NCI-H146 treated with DMSO at 0.1 percent for 48 hours (cell line): Measurements from ENCODE around the gene CDH13.

Experiments used
- DNase-seq: peaks from one replicate; lab custom pipeline; 2025; ENCODE audit not compliant: unreplicated experiment; lab: John Stamatoyannopoulos, UW

CDH13 gene

DNA sequence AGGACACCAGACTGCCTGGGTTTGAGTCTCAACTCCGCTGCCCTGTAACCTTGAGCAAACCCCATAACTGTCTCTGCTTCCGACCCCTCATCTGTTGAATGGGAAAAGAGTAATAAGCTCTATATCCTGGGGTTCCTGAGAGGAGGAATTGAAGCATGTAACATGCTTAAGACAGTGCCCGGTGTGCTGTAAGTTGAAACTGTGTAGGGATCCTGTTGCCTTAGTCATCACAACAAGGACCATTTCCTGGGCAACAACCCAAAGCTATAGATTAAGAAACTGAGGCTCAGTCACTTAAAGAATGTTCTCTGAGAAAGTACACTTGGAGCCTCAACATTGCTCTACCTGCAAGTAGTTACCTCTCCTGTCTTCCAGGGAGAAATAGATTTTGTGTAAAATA lies 23.0 kb downstream of the CDH13 start:
- no peak for DNase-seq

DNA sequence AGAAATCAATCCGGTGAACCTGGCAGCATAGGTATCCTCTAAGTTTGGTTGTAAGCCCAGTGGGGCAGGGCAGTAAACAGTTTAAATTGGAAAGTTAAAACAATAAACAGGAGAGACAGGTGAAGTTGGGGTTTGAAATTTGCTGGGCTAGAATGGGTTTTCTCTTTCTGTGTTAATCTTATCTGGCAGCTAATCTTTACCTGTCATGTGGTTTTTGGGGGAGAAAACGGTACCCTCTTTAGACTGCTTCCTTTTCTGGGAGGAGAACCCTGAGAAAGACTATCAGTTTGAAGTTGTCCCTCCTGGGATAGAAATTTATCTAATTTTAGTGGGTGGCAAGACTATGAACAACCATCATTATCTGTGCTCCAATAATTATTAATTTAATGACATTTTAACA lies 24.0 kb downstream of the CDH13 start:
- no peak for DNase-seq

DNA sequence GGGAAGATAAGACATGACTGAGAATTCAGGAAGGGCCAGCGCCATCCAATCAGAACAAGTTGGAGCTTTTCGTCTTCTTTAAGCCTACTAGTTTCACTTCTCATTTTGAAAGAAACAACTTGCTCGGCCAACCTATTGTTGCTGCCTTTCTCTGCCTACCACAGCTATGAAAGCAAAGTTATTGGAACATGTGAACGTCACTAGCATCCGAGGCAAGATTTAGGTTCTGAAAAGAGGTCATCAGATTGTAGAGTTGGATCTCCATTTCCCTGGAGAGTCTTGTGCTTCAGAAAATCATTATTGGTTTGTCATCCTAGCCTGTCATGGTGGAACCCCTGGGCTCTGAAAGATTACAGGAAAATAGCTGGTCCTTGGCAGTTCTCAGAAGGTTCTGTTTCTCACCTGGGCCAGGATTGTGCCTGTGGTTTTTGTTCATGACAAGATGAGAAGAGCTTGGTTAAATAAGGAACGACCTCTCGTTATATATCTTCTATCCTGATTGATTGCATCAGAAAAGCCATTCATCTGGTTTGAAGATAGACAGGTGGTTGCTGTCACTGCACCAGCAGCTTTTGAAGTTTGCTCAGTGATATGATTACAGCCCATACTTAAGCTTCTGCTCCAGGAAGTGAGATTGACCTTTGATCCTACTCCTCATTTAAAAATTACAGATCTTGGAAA lies 25.3 kb downstream of the CDH13 start:
- no peak for DNase-seq

DNA sequence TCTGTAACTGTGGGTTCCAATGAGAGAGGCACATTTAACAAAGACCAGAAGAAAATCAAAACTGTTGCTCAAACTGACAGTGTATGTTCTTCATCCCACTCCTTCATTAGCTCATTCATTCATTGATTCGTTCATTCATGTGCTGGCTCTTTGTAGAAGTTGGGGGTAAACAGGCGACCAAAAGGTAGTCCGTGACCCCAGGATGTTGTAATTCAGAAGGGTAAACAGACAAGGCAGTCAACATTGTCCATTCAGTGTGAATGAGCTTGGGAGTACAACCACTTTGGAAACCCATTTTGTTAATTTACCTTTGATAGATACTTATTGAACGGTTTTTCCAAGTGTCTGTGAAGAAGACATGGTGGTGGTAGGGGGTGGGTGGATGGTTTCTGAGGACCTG lies 26.1 kb downstream of the CDH13 start:
- DNase-seq, result no peak

- DNase-seq, result no peak
These were observed 27.1 kb downstream of the CDH13 start for GRCh38 chr16:82653550-82654511.

GRCh38 chr16:82655072-82655714 lies 28.4 kb downstream of the CDH13 start:
- no peak for DNase-seq

DNA sequence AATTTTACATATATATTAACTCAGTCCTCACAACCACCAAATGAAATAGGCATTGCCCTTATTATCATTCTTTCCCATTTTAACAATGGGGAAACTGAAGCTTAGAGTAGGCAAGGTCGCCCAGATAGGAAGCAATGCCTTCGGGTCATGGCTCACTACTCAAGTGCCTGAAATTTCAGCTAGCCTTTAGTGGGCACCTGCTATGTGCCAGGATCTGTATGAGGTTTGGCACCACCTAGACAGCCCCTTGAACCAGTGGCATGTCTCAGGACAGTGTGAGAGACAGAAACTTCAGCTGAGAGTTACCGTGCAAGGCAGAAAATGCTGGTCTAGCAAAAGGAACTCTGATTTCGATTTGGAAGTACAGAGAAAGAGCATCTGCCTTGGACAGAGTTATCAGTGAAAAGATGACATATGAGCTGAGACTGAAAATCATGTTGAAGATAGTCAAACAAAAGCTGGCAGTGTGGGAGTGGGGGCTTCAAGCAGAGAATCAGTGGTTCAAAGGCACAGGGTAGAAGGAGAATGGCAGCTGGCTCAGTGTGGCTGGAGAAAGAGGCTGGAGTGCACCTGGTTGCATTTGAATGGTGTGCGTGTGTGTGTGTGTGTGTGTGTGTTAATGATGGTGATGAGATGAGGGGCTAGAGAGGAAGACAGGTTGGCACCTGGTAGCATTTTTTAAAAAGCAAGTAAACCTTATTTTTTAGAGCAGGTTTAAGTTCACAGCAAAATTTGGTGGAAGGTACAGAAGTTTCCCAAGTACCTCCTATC lies 29.1 kb downstream of the CDH13 start:
- DNase-seq, result no peak

DNA sequence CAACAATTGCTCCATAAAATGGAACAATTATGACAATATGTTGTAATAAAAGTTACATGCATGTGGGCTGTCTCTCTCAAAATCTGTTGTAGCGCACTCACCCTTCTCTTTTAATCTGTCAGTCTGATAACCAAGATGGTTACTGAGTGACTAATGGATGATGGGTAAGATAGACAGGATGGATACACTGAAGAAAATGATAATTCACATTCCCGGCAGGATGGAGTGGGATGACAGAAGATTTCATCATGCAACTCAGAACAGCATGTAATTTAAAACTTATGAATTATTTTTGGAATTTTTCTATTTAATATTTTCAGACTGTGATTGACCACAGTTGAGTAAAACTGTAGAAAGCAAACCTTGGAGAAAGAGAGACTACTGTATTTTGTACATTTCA lies 30.5 kb downstream of the CDH13 start:
- DNase-seq, result no peak

DNA sequence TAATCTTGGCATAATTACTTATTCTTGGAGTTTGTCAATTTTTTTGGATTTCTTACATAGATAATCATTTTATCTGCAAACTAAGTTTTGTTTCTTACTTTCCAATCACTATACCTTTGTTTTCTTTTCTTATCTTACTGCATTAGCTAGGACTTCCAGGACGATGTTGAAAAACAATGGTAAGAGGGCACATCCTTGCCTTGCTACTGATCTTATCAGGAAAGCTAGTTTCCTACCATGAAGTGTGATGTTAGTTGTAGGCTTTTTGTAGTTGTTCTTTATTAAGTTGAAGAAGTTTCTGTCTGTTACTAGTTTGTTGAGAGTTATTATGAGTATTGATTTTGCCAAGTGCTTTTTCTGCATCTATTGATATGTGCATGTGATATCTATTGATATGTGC lies 31.0 kb downstream of the CDH13 start:
- DNase-seq, result no peak

DNA sequence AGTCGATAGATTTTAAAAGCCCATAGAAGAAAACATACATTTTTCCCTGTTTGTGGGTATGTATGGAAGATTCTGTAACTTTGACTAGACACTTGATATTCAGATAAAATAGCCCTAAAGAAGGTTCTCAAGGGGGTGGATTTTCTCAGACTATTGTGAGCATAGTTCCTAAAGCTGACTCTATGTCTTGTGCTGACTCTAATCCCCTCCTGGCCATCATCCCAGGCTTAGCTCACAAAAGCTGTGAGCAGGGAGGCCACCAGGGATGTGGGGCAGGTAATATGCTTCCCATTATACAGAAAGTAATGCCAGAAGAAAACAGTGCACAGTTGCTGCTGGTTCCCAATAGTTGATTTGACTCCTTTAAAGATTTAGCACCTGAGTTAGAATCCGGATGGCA lies 32.0 kb downstream of the CDH13 start:
- DNase-seq, result no peak

DNA sequence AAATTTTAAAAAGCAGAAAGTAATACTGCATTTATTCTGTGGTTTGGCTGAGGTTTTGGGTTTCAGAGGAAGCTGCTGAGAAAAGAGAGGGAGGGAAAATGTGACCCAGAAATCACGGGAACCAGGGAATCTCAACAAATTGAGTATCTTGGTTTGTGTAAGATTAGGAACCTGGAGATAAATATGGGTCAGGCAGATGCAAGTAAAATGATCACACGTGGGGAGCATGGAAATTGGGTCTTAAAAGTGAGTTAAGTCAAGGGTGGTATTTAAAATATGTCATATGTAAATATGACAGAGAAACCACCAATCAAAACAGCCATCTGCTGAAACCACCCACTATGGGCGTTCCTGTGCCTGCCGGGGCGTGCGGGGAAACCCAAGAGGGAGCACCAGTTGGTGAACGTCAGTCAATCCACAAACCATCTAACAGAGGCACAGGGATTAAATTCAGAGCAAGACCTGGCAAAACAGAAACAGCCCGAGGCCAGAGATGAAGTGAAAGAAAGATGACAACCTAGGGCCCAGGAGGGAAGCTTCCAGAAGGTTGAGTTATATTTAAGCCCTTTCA lies 33.4 kb downstream of the CDH13 start:
- DNase-seq, result no peak

DNA sequence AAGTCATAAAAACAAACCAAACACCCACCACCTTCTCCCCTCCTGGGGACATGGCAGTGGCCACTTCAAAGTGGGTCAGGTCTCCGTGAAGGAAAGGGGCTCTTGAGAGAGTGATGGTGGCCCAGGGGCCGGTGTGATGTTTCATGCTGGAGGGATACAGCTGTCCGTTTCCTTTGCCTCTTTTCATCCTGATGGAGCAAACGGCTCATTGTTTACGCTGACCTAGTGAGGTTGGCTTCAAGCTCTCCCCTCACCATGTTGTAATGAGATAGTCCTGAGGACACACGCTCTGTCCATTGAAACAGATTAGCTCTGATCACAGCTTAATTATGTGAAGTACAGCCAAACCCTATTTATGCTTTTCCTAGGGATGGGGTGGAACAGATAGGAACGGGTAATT lies 34.2 kb downstream of the CDH13 start:
- no peak for DNase-seq

DNA sequence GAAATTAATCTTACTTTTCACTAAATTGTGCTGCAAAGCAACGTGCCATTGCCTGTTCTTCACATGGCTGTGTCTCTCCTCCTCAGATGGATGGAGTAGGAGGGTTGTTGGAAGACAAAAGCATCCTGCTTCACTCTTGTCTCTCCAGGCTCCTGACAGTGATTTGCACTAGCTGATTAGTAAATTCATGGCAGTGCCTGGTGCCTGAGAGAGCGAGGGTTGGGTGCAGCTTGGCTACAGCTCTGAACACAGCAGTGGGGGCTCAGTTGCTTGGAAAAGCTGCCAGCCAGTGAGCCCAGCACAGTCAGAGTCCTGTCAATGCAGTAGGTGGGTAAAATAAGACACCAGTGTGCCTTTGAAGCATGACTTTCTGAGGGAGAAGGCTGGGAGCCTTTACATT lies 37.4 kb downstream of the CDH13 start:
- DNase-seq, result no peak

GRCh38 chr16:82665025-82665424 lies 38.3 kb downstream of the CDH13 start:
- no peak for DNase-seq

DNA sequence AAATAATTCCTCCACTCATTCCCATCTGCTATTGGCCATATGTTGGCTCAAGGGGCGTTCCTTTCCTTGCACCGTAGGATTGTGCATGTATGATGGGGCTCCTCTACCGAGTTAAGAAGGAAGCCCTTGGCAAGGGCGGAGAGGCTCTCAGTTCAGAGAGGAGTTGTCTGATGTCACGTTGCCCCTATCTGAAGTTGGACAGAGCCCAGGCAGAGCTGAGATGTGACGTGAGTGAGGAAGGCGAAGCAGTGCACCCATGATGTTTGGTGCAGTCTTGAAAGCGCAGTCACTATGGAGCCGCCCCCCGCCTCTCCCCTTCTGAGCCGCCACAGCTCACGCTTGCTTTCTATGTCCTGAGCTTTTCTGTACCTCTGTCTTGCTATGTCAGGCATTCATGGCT lies 40.7 kb downstream of the CDH13 start:
- DNase-seq, result no peak

- DNase-seq, result no peak
These were observed 41.3 kb downstream of the CDH13 start for GRCh38 chr16:82668094-82668493.

DNA sequence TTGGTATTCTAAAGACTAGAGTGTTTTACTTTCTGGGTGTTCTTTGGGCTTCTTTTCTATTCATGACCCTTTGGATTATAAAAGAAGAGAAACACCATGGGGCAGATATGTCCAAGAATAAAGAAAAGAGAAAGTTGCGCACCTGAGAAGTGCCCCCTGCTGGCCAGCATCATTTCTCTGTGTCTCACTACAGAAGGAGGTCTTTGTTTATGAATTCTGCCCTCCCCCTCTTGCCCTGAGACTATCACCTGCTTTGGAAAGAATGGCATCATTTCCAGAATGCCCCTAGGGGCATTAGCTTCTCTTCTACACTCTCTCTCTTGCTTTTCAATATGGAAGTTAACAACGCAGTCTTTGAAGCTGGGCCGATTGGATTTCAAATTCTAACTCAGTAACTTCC lies 45.0 kb downstream of the CDH13 start:
- no peak for DNase-seq

GRCh38 chr16:82672676-82673075 lies 45.9 kb downstream of the CDH13 start:
- DNase-seq, result no peak

GRCh38 chr16:82675300-82675699 lies 48.5 kb downstream of the CDH13 start:
- DNase-seq, result no peak

DNA sequence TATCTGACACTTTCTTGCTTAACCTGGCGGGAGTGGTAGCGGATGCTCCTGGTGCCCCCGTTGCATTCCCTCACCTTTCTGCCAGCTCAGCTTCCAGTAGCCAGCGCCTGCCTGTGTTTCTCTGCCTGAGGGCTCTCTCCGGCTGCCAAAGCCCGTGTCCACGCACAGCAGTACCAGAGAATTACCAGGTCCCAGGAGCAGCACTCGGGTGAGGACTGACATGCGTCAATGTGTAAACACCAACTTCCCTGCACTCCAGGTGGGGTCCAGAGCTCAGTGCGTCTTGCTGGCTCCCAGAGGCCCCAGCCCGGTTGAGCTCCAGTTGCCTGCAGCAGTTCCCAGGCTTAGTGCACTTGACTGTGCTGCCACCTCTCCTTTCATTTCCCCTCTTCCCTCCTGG lies 54.8 kb downstream of the CDH13 start:
- no peak for DNase-seq

DNA sequence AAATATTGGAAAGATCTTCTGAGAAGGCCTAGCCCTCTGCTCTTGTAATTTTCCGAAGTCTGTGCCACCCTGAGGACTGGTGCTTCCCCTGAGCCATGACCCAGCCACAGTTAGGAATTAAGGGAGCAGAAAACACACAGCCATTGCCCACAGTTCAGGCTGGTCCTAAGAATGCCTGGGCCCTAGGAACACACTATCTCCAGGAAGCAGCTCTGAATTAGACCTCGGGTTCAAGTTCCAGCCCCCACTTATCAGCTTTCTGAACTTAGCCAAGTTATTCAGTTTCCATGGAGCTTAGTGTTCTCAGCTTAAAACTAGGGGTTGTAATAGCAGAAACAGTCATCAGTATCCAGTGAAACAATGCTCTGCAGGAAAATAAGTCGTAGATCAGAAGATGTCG lies 56.0 kb downstream of the CDH13 start:
- no peak for DNase-seq
